Thyroid gland (tissue), 4 donors: ENCODE results near the gene GRK6.

Source experiments
- POLR2A ChIP-seq, 2 donors: fragments of 450-650 bp; IDR thresholded peaks; one replicate each; pipeline ENCODE4 v1.6.1; 2017; ENCODE audit warnings: antibody characterized with exemption in 2 of 2, mild to moderate bottlenecking in 2 of 2, moderate library complexity in 1 of 2
- TF ChIP-seq, protein P1 (sequence below), 6 experiments: fragments of 200-600 bp in 3 of 6; fragments of 450-650 bp in 3 of 6; sonication (generic) in 3 of 6; IDR thresholded peaks; one replicate each; pipeline ENCODE4 v1.5.1; 2016 to 2019; ENCODE audit warnings: antibody characterized with exemption in 6 of 6, mild to moderate bottlenecking in 2 of 6, inconsistent platforms in 1 of 6, moderate library complexity in 1 of 6

GRCh38 chr5:177445052-177445916 is 18.8 kb downstream of the GRK6 start:
- TF ChIP-seq, protein P1, sequence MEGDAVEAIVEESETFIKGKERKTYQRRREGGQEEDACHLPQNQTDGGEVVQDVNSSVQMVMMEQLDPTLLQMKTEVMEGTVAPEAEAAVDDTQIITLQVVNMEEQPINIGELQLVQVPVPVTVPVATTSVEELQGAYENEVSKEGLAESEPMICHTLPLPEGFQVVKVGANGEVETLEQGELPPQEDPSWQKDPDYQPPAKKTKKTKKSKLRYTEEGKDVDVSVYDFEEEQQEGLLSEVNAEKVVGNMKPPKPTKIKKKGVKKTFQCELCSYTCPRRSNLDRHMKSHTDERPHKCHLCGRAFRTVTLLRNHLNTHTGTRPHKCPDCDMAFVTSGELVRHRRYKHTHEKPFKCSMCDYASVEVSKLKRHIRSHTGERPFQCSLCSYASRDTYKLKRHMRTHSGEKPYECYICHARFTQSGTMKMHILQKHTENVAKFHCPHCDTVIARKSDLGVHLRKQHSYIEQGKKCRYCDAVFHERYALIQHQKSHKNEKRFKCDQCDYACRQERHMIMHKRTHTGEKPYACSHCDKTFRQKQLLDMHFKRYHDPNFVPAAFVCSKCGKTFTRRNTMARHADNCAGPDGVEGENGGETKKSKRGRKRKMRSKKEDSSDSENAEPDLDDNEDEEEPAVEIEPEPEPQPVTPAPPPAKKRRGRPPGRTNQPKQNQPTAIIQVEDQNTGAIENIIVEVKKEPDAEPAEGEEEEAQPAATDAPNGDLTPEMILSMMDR (IDR thresholded peaks at IDR 0.05): no peak
- TF ChIP-seq POLR2A (IDR thresholded peaks at IDR 0.05): no peak
